HG03025 (cell line): ENCODE results near the gene HAUS6.
"Not testable (repeated sequence)": the region's sequence is repeated elsewhere in the genome, so short reads cannot be mapped to it uniquely, and the experiment has no call there.

Source experiments
- ATAC-seq: cut with Tn5 transposase; IDR thresholded peaks from one replicate; pipeline ENCODE4 v1.9.1; 2021; ENCODE audit warnings: mild to moderate bottlenecking, moderate library complexity; ENCODE audit not compliant: unreplicated experiment, low FRiP score

HAUS6 gene

GRCh38 chr9:19049917-19050636 lies 52.6 kb downstream of the HAUS6 start:
- ATAC-seq: no peak

GRCh38 chr9:19048966-19049916 lies 53.5 kb downstream of the HAUS6 start, which contains the start of gene RRAGA:
Gene RRAGA, plus strand, starts transcription at chr9:19049427. Its CDS starts 233 bp downstream, at chr9:19049660.
- ATAC-seq: peak; percentile 93

- no peak for ATAC-seq
Observed at GRCh38 chr9:19036611-19037010, 66.1 kb downstream of the HAUS6 start.

GRCh38 chr9:19033015-19033414 lies 69.7 kb downstream of the HAUS6 start, which contains the start of gene SAXO1:
Gene SAXO1, minus strand, starts transcription at chr9:19033209. Its CDS starts 301 bp downstream, at chr9:19032908.
- no peak for ATAC-seq

GRCh38 chr9:19032406-19032805 lies 70.3 kb downstream of the HAUS6 start:
- no peak for ATAC-seq

GRCh38 chr9:19030899-19031298 lies 71.8 kb downstream of the HAUS6 start:
- peak; percentile 68 for ATAC-seq

- ATAC-seq: peak; percentile 50
Observed at GRCh38 chr9:19028835-19029451, 73.8 kb downstream of the HAUS6 start.

- ATAC-seq: no peak
Observed at GRCh38 chr9:19027825-19028224, 74.9 kb downstream of the HAUS6 start.

- no peak for ATAC-seq
Observed at GRCh38 chr9:19026375-19026774, 76.3 kb downstream of the HAUS6 start.

GRCh38 chr9:19023078-19023477 lies 79.6 kb downstream of the HAUS6 start:
- ATAC-seq: no peak

- peak; percentile 48 for ATAC-seq
Observed at GRCh38 chr9:19022206-19022605, 80.5 kb downstream of the HAUS6 start.

- not testable (repeated sequence) for ATAC-seq
Observed at GRCh38 chr9:19021649-19022048, 81.1 kb downstream of the HAUS6 start.

- no peak for ATAC-seq
Observed at GRCh38 chr9:19020886-19021455, 81.7 kb downstream of the HAUS6 start.

- no peak for ATAC-seq
Observed at GRCh38 chr9:19018201-19018600, 84.5 kb downstream of the HAUS6 start.

- no peak for ATAC-seq
Observed at GRCh38 chr9:19009391-19009965, 93.2 kb downstream of the HAUS6 start.
